ENCODE results near the gene MICA. TPM values are rescaled to one million over a fixed set of nuclear protein-coding genes. Genes with fewer than 3 reads are reported as not detected.

MICA gene
- total RNA-seq, 2 experiments from 2014 or later, result 10.6 to 14.0 TPM

- H3K27ac ChIP-seq (ENCODE audit: low read depth in 1 of 2, low read length in 2 of 2), result no peak overlapping the region
- Mint-ChIP-seq H3K4me1 (ENCODE audit: low read depth) (peaks cover 14% of the 10 kb centered on the region), H3K9me3 (no peaks in the 10 kb centered on the region), H3K27me3 (no peaks in the 10 kb centered on the region), H3K36me3 (ENCODE audit: low read depth) (peaks cover 22% of the 10 kb centered on the region), H3K4me3 (no peak overlapping the region), H3K27ac (no peak overlapping the region)
- DNase-seq (no peak), ATAC-seq (ENCODE audit: poor library complexity) (no peak)
- no peak for TF ChIP-seq CTCF (IDR thresholded peaks at IDR 0.05)
- H3K36me3 ChIP-seq (ENCODE audit: insufficient read depth, low read length), result peaks cover 12% of the 10 kb centered on the region
- intact Hi-C loops (cut with DNase I, micrococcal nuclease), result loop anchor here in 1 of 2 experiments (2.0 kb wide), 1 partner anchor 18 kb away; the partner anchor contains the start of gene MICA
- ChIA-PET POLR2A (interaction anchor here (0.7 kb wide), 1 partner anchor 551 kb away, joined by 3 read pairs; no protein-coding TSS in a partner anchor), CTCF (no interaction called here)
- H3K9me3 ChIP-seq (ENCODE audit: control insufficient read depth in 1 of 2, insufficient read depth in 1 of 2, low read length in 2 of 2), result no peaks in the 10 kb centered on the region
- no peak overlapping the region for H3K4me3 ChIP-seq (ENCODE audit: low read length)
- H3K4me1 ChIP-seq (ENCODE audit: insufficient read depth, low read length), result no peaks in the 10 kb centered on the region
- no peaks in the 10 kb centered on the region for H3K27me3 ChIP-seq (ENCODE audit: control insufficient read depth in 1 of 2, insufficient read depth in 2 of 2, low read length in 2 of 2)
These were observed 17.2 kb downstream of the MICA start for GRCh38 chr6:31420546-31420945.

- Histone ChIP-seq H3K27me3 (ENCODE audit: control insufficient read depth in 1 of 2, insufficient read depth in 2 of 2, low read length in 2 of 2) (no peaks in the 10 kb centered on the region), H3K4me1 (ENCODE audit: insufficient read depth, low read length) (no peaks in the 10 kb centered on the region), H3K27ac (ENCODE audit: low read depth in 1 of 2, low read length in 2 of 2) (no peak overlapping the region), H3K9me3 (ENCODE audit: control insufficient read depth in 1 of 2, insufficient read depth in 1 of 2, low read length in 2 of 2) (no peaks in the 10 kb centered on the region), H3K4me3 (ENCODE audit: low read length) (no peak overlapping the region), H3K36me3 (ENCODE audit: insufficient read depth, low read length) (no peaks in the 10 kb centered on the region)
- H3K4me3 Mint-ChIP-seq, result no peak overlapping the region
- H3K9me3 Mint-ChIP-seq, result no peaks in the 10 kb centered on the region
- intact Hi-C loops (cut with DNase I, micrococcal nuclease), result no loop called here
- H3K27me3 Mint-ChIP-seq, result no peaks in the 10 kb centered on the region
- H3K36me3 Mint-ChIP-seq (ENCODE audit: low read depth), result peaks cover 6% of the 10 kb centered on the region
- TF ChIP-seq CTCF (IDR thresholded peaks at IDR 0.05), result no peak
- H3K4me1 Mint-ChIP-seq (ENCODE audit: low read depth), result peaks cover 14% of the 10 kb centered on the region
- no peak overlapping the region for H3K27ac Mint-ChIP-seq
- DNase-seq, result no peak
- CTCF ChIA-PET, result no interaction called here
- ATAC-seq (ENCODE audit: poor library complexity), result no peak
- POLR2A ChIA-PET, result interaction anchor here (0.8 kb wide), 1 partner anchor 19 kb away, joined by 3 read pairs; the partner anchor contains the start of gene MICA
These were observed 19.2 kb downstream of the MICA start for GRCh38 chr6:31422587-31422986.

GRCh38 chr6:31423550-31423949, 20.2 kb downstream of the MICA start:
- Mint-ChIP-seq H3K27me3 (no peaks in the 10 kb centered on the region), H3K4me3 (no peak overlapping the region), H3K4me1 (ENCODE audit: low read depth) (peaks cover 14% of the 10 kb centered on the region), H3K9me3 (no peaks in the 10 kb centered on the region), H3K27ac (no peak overlapping the region), H3K36me3 (ENCODE audit: low read depth) (peaks cover 6% of the 10 kb centered on the region)
- ChIA-PET CTCF (no interaction called here), POLR2A (interaction anchor here (0.8 kb wide), 1 partner anchor 22 kb away, joined by 3 read pairs; no protein-coding TSS in a partner anchor)
- DNase-seq (no peak), ATAC-seq (ENCODE audit: poor library complexity) (no peak)
- intact Hi-C loops (cut with DNase I, micrococcal nuclease), result no loop called here
- no peak overlapping the region for H3K4me3 ChIP-seq (ENCODE audit: low read length)
- H3K27me3 ChIP-seq (ENCODE audit: control insufficient read depth in 1 of 2, insufficient read depth in 2 of 2, low read length in 2 of 2), result no peaks in the 10 kb centered on the region
- no peaks in the 10 kb centered on the region for H3K36me3 ChIP-seq (ENCODE audit: insufficient read depth, low read length)
- no peak overlapping the region for H3K27ac ChIP-seq (ENCODE audit: low read depth in 1 of 2, low read length in 2 of 2)
- TF ChIP-seq CTCF (IDR thresholded peaks at IDR 0.05), result no peak
- H3K9me3 ChIP-seq (ENCODE audit: control insufficient read depth in 1 of 2, insufficient read depth in 1 of 2, low read length in 2 of 2), result no peaks in the 10 kb centered on the region
- no peaks in the 10 kb centered on the region for H3K4me1 ChIP-seq (ENCODE audit: insufficient read depth, low read length)

Measured in CD4-positive, alpha-beta T cell (primary cell).